ENCODE data around the gene VAPA. TPM values are rescaled to one million over a fixed set of nuclear protein-coding genes. Genes with fewer than 3 reads are reported as not detected.
"Not testable (repeated sequence)": the region's sequence is repeated elsewhere in the genome, so short reads cannot be mapped to it uniquely, and the experiment has no call there.

VAPA gene
- total RNA-seq, 1 experiment from 2014 or later = 196 TPM

GRCh38 chr18:9898792-9899549 lies 14.8 kb upstream of the VAPA start:
- intact Hi-C loops (cut with micrococcal nuclease; ENCODE audit: unreplicated experiment) = loop anchor here (5.0 kb wide), 1 partner anchor 72 kb away; no protein-coding TSS in a partner anchor
- no peaks in the 10 kb centered on the region for H3K27me3 Mint-ChIP-seq (ENCODE audit: unreplicated experiment)
- CTCF ChIA-PET = interaction anchor here (0.6 to 1.2 kb wide), 6 partner anchors 15 to 156 kb away, joined by 3 to 12 read pairs (median 3); partner anchors contain the start of gene VAPA

GRCh38 chr18:9899550-9899930 lies 14.3 kb upstream of the VAPA start:
- H3K36me3 Mint-ChIP-seq (ENCODE audit: insufficient read depth, unreplicated experiment); H3K27me3 Mint-ChIP-seq (ENCODE audit: unreplicated experiment); H3K9me3 Mint-ChIP-seq (ENCODE audit: low read depth, unreplicated experiment); BruUV-seq (replicated peaks); DNase-seq: not testable (repeated sequence)
- H3K4me3 Mint-ChIP-seq (ENCODE audit: low read depth, unreplicated experiment) = peak overlapping the region; percentile 18
- intact Hi-C loops (cut with micrococcal nuclease; ENCODE audit: unreplicated experiment) = loop anchor here (5.0 kb wide), 1 partner anchor 72 kb away; no protein-coding TSS in a partner anchor
- H3K4me1 Mint-ChIP-seq (ENCODE audit: low read depth, unreplicated experiment) = peaks cover 34% of the 10 kb centered on the region
- peak overlapping the region; percentile 64 for H3K27ac Mint-ChIP-seq (ENCODE audit: unreplicated experiment)
- CTCF ChIA-PET = interaction anchor here (0.6 to 1.2 kb wide), 6 partner anchors 14 to 157 kb away, joined by 3 to 12 read pairs (median 3); partner anchors contain the start of gene VAPA

More at GRCh38 chr18:9898792-9899549, 14.8 kb upstream of the VAPA start:
- Mint-ChIP-seq H3K4me3 (ENCODE audit: low read depth, unreplicated experiment) (peak overlapping the region; percentile 18), H3K36me3 (ENCODE audit: insufficient read depth, unreplicated experiment) (no peaks in the 10 kb centered on the region), H3K9me3 (ENCODE audit: low read depth, unreplicated experiment) (no peaks in the 10 kb centered on the region), H3K27ac (ENCODE audit: unreplicated experiment) (peak overlapping the region; percentile 64), H3K4me1 (ENCODE audit: low read depth, unreplicated experiment) (peaks cover 34% of the 10 kb centered on the region)
- peak; percentile 45 for DNase-seq
- BruUV-seq (replicated peaks) = no TSS peak
- no peak for TF ChIP-seq CTCF (IDR thresholded peaks at IDR 0.05; ENCODE audit: unreplicated experiment)

- DNase-seq = no peak
- Mint-ChIP-seq H3K4me1 (ENCODE audit: low read depth, unreplicated experiment) (peaks cover 28% of the 10 kb centered on the region), H3K27ac (ENCODE audit: unreplicated experiment) (no peak overlapping the region), H3K4me3 (ENCODE audit: low read depth, unreplicated experiment) (no peak overlapping the region), H3K9me3 (ENCODE audit: low read depth, unreplicated experiment) (no peaks in the 10 kb centered on the region), H3K36me3 (ENCODE audit: insufficient read depth, unreplicated experiment) (no peaks in the 10 kb centered on the region), H3K27me3 (ENCODE audit: unreplicated experiment) (no peaks in the 10 kb centered on the region)
- CTCF ChIA-PET = no interaction called here
- intact Hi-C loops (cut with micrococcal nuclease; ENCODE audit: unreplicated experiment) = no loop called here
- no peak for TF ChIP-seq CTCF (IDR thresholded peaks at IDR 0.05; ENCODE audit: unreplicated experiment)
- BruUV-seq (replicated peaks) = no TSS peak
Measured at GRCh38 chr18:9900699-9901098, 13.1 kb upstream of the VAPA start.

- TF ChIP-seq CTCF (IDR thresholded peaks at IDR 0.05; ENCODE audit: unreplicated experiment) = no peak
- no TSS peak for BruUV-seq (replicated peaks)
Measured at GRCh38 chr18:9901377-9901776, 12.4 kb upstream of the VAPA start.

GRCh38 chr18:9902264-9902663 lies 11.6 kb upstream of the VAPA start:
- CTCF ChIA-PET; H3K27ac Mint-ChIP-seq (ENCODE audit: unreplicated experiment); H3K4me3 Mint-ChIP-seq (ENCODE audit: low read depth, unreplicated experiment); intact Hi-C loops (cut with micrococcal nuclease; ENCODE audit: unreplicated experiment); H3K9me3 Mint-ChIP-seq (ENCODE audit: low read depth, unreplicated experiment); DNase-seq; BruUV-seq (replicated peaks); H3K36me3 Mint-ChIP-seq (ENCODE audit: insufficient read depth, unreplicated experiment); H3K27me3 Mint-ChIP-seq (ENCODE audit: unreplicated experiment): not testable (repeated sequence)
- H3K4me1 Mint-ChIP-seq (ENCODE audit: low read depth, unreplicated experiment) = peaks cover 25% of the 10 kb centered on the region

More at GRCh38 chr18:9901377-9901776, 12.4 kb upstream of the VAPA start:
- no peak overlapping the region for H3K4me3 Mint-ChIP-seq (ENCODE audit: low read depth, unreplicated experiment)
- no peaks in the 10 kb centered on the region for H3K36me3 Mint-ChIP-seq (ENCODE audit: insufficient read depth, unreplicated experiment)
- H3K9me3 Mint-ChIP-seq (ENCODE audit: low read depth, unreplicated experiment) = no peaks in the 10 kb centered on the region
- no peak for DNase-seq
- peaks cover 25% of the 10 kb centered on the region for H3K4me1 Mint-ChIP-seq (ENCODE audit: low read depth, unreplicated experiment)
- no peak overlapping the region for H3K27ac Mint-ChIP-seq (ENCODE audit: unreplicated experiment)
- CTCF ChIA-PET = no interaction called here
- H3K27me3 Mint-ChIP-seq (ENCODE audit: unreplicated experiment) = no peaks in the 10 kb centered on the region
- intact Hi-C loops (cut with micrococcal nuclease; ENCODE audit: unreplicated experiment) = no loop called here

Measured in Calu3 (cell line).